IPS DF 4.7 (cell line): ENCODE measurements around the gene RTCA.
"Not testable (repeated sequence)": the region's sequence is repeated elsewhere in the genome, so short reads cannot be mapped to it uniquely, and the experiment has no call there.

ENCODE experiments used
- DNase-seq: peaks from one replicate; pipeline ENCODE4 v3.0.0-alpha.2; 2013; ENCODE audit warnings: low spot score; ENCODE audit errors: extremely low read depth

The RTCA gene

DNA sequence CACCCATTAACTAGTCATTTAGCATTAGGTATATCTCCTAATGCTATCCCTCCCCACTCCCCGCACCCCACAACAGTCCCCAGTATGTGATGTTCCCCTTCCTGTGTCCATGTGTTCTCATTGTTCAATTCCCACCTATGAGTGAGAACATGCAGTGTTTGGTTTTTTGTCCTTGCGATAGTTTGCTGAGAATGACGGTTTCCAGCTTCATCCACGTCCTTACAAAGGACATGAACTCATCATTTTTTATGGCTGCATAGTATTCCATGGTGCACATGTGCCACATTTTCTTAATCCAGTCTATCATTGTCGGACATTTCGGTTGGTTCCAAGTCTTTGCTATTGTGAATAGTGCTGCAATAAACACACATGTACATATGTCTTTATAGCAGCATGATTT lies 7.6 kb upstream of the RTCA start:
- not testable (repeated sequence) for DNase-seq

GRCh38 chr1:100261686-100262085 lies 4.3 kb upstream of the RTCA start:
- DNase-seq: no peak

GRCh38 chr1:100264081-100264480 lies 1.9 kb upstream of the RTCA start:
- DNase-seq: not testable (repeated sequence)

GRCh38 chr1:100265562-100265930 lies 470 bp upstream of the RTCA start:
- DNase-seq: no peak

- DNase-seq: no peak
These were observed 725 bp downstream of the RTCA start for GRCh38 chr1:100266741-100267140.

DNA sequence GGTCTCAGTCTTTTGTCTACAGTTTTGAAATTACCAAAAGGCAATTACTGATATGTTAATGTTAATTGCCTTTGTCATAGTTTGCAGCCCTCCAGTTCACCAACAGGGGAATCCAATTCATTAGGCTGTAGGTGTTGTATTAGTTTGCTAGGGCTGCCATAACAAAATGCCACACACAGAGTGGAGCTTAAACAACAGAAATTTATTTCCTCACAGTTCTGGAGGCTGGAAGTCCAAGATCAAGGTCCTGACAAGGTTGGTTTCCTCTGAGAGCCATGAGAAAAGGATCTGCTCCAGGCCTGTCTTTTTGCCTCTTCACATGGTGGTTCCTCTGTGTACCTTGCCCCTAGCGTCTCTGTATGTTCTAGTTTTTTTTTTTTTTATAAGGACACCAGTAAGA lies 1.3 kb downstream of the RTCA start:
- no peak for DNase-seq

DNA sequence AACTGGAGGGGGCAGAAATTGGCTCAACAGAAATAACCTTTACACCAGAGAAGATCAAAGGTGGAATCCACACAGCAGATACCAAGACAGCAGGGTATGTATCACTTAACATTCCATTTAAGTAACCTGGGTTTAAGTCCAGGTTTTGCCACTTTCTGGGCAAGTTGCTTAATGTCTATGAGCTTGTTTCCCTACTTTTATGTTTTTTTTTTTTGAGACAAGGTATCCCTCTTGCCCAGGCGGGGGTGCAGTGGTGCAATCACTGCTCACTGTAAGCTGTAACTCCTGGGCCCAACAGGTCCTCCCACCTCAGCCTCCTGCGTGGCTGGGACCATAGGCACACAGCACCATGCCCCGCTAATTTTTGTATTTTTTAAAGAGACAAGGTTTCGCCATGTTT lies 2.2 kb downstream of the RTCA start:
- no peak for DNase-seq

DNA sequence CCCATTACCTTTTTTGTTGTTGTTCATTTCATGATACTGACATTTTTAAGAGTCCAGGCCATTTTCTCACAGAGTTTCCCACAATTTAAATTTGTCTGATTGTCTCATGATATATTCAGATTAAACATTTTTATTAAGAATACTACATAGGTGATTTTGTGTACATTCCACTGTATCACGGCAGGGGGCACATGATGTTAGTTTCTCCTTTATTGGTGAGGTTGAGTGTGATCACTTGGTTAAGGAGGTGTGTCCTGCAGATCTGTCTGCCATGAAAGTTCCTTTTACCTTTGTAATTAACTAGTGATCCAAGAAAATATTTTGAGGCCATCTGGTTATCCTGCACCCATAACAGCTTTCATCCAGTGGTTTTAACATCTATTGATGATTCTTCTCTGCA lies 11.8 kb downstream of the RTCA start:
- no peak for DNase-seq

DNA sequence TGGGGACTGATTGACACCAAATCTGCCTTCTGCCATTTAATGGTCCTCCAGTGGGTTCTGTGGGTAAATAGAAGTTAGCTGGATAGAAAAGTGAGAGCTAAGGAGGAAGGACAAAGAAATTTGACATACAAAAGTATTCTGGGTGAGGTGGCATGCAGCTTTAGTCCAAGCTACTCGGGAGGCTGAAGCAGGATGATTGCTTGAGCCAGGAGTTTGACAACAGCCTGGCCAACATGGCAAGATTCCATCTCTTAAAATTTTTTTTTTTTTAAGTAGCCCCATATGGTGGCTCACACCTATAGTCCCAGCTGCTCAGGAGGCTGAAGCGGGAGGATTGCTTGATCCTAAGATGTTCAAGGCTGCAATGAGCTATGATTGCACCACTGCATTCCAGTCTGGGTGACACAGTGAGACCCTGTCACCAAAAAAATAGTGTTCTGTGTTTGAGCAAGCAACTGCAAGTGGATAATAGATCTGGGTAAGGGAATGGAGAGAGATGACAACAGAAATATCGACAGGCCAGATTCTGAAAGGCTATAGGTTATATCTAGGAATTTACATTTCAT lies 13.4 kb downstream of the RTCA start:
- DNase-seq: no peak

DNA sequence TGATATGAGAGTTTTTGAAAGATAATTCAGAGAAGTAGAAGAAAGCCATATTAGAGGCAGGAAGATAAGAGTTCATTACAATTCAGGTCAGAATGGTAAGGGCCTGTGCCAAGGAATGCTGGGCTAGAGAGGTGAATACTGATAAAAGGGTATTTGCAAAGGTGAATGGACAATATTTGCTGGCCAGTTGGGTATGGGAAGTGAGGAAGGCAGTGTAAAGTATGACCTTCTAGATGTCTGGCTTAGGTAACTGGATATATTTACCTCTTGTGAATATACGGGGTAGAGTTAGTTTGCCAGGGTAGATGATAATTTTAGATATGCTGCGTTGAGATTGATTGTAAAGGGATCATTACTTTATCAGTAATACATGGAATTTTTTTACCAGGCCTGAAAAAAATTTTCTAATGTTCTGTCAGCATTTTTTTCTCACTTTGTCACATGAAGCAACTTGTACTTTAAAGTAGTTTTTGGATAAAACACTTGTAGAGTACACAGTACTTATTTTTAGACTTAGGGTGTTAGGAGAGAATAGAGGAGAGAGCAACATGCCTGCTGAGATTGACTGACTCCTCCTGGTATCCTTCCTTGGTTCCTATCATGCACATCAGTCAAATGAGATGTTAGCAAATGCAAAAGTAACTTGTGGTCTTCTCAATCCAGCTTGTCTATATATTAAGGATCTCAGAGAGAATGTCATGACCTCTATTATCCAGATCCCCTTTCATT lies 14.1 kb downstream of the RTCA start:
- DNase-seq: no peak

DNA sequence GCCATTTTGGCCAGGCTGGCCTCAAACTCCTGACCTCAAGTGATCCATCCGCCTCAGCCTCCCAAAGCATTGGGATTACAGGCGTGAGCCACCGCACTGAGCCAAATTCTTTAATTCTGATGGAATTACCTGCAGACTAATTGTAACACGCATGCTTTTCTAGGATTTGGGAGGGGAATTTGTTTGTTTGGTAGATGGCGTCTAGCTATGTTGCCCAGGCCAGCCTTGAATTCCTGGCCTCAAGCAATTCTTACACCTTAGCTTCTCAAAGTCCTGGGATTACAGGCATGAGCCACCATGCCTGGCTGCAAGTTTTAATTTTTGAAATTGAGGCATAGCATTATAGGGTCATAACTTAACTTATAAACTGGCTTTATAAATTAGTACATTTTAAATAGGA lies 18.6 kb downstream of the RTCA start:
- no peak for DNase-seq

GRCh38 chr1:100287162-100287561 lies 21.1 kb downstream of the RTCA start:
- DNase-seq: no peak

GRCh38 chr1:100290291-100290690 lies 24.3 kb downstream of the RTCA start:
- DNase-seq: no peak

DNA sequence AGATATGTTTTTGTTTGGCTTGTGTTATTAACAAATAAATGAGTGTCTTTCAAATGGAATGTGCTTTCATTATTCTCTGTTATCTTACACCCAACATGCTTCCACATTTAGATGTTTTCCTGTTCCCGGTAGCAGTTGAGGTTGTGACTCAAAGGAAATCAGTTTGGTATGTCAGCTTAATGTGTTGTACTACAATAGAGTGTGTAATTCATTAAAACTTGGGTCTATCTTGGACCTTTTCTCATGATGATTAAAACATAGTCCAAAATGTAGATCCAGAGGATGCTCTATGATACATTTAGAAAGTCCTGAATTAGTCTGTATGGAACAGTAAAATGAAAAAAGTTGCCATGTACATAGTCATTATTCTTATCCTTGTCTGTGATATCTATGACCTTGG lies 26.7 kb downstream of the RTCA start:
- no peak for DNase-seq

DNA sequence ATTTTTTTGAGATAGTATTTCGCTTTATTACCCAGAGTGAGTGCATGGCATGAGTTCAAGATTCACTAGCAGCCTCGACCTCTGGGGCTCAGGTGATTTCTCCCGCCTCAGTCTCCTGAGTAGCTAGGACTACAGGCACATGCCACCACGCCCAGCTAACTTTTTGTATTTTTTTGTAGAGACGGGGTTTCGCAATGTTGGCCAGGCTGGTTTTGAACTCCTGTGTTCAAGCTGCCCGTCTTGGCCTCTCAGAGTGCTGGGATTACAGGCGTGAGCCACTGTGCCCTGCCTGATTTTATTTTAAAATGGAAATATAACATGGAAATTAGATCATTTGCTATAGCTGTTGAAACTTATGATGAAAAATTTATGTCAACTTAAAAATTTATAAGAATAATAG lies 30.1 kb downstream of the RTCA start:
- no peak for DNase-seq

- DNase-seq: not testable (repeated sequence)
These were observed 31.0 kb downstream of the RTCA start for GRCh38 chr1:100296997-100297396.

DNA sequence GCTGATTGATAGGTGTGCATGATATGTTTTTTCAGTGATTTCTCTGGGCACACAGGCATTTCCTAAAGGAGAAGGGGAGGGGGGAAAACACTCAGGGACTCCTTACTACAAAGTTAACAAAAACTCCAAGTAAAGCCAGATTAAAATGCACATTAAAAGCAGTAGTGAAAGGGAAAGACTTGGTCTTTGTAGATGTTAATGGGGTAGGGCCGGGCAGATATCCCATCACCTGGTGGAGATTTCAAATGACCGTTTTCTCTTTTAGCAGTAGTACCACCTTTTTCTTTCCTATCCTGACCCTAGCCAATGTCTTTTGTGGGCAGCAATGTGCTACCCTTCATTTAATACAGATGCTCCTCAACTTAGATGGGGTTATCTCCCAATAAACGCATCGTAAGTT lies 32.5 kb downstream of the RTCA start:
- DNase-seq: no peak

- DNase-seq: no peak
These were observed 33.7 kb downstream of the RTCA start for GRCh38 chr1:100299521-100300222.

DNA sequence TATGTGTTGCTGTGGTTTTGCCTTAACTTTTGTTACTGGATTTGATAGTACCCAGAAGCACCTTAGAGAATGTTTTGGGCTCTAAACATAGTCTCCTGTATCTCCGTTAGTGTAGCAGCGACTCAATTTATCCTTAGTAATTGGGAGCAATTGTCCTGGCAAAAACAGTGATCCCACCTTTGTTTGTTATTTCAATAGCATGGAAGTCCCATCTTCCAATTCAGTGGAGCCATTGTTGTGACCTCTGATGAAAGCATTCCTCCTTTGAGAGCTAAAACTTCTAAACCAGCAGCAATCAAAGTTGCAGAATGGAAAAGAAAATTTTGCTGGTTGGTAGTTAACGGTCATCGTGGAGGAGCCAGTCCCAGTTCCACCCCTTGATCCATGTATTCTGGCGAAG lies 34.7 kb downstream of the RTCA start:
- no peak for DNase-seq

GRCh38 chr1:100302739-100303138 lies 36.7 kb downstream of the RTCA start:
- DNase-seq: no peak

GRCh38 chr1:100304227-100304626 lies 38.2 kb downstream of the RTCA start:
- no peak for DNase-seq

DNA sequence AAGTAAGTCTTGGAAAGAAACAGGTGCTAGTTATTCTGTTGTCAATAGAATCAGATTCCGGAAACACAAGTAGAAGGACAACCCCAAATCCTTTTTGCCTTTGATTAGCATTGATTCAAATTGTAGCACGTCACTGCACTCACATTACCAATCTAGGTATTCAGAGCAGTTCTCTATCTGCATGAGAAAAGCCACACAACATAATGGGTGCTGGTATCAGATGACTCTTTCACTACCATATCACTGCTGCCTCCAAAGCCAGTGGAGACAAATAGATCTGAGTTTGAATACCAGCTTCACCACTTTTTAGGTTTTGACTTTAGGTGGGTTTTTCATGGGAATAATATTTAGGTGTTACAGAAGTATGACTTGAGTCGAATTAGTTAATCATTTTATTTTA lies 38.9 kb downstream of the RTCA start:
- peak; percentile 16 for DNase-seq

DNA sequence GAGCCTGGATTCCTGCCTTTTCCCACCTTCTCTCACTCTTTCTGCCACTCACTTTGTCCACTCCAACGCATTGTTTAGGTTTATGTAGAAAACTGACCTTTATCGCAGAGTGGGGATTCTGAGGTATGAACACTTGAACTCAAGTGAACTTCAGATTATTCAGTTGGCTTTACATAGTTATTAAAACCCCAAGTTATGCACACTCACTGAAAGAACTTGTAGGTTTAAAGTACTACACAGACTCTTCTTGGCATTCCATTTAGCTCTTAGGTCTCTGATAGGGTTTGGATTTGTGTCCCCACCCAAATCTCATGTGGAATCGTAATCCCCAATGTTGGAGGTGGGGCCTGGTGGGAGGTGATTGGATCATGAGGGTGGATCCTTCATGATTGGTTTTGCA lies 39.9 kb downstream of the RTCA start:
- DNase-seq: no peak
